GM18520 (cell line): Measurements from ENCODE around the gene C1orf159.
A peak's percentile ranks its signal among the peaks of the same experiment; 100 is the strongest.
"Not testable (repeated sequence)": the region's sequence is repeated elsewhere in the genome, so short reads cannot be mapped to it uniquely, and the experiment has no call there.

ENCODE experiments used
- ATAC-seq: cut with Tn5 transposase; IDR thresholded peaks from one replicate; pipeline ENCODE4 v1.9.1; 2021; ENCODE audit not compliant: unreplicated experiment

Gene C1orf159

GRCh38 chr1:1115786-1116700 is at the start of gene C1orf159:
C1orf159 (minus strand) TSS chr1:1116089; CDS start chr1:1091543, 24,546 bp downstream.
- ATAC-seq = peak; percentile 92

- ATAC-seq = no peak
Measured at GRCh38 chr1:1165485-1165884, 49.6 kb upstream of the C1orf159 start.

- ATAC-seq = no peak
Measured at GRCh38 chr1:1164701-1165451, 49.0 kb upstream of the C1orf159 start.

- no peak for ATAC-seq
Measured at GRCh38 chr1:1164361-1164700, 48.4 kb upstream of the C1orf159 start.

- no peak for ATAC-seq
Measured at GRCh38 chr1:1163538-1164070, 47.7 kb upstream of the C1orf159 start.

GRCh38 chr1:1162597-1163537 is 47.0 kb upstream of the C1orf159 start:
- ATAC-seq = no peak

- ATAC-seq = no peak
Measured at GRCh38 chr1:1161683-1162079, 45.8 kb upstream of the C1orf159 start.

GRCh38 chr1:1161078-1161682 is 45.3 kb upstream of the C1orf159 start:
- no peak for ATAC-seq

GRCh38 chr1:1160281-1160930 is 44.5 kb upstream of the C1orf159 start:
- ATAC-seq = no peak

GRCh38 chr1:1157914-1158710 is 42.2 kb upstream of the C1orf159 start:
- no peak for ATAC-seq

- no peak for ATAC-seq
Measured at GRCh38 chr1:1157426-1157913, 41.6 kb upstream of the C1orf159 start.

GRCh38 chr1:1157033-1157365 is 41.1 kb upstream of the C1orf159 start:
- ATAC-seq = no peak

GRCh38 chr1:1156140-1157032 is 40.5 kb upstream of the C1orf159 start:
- no peak for ATAC-seq

GRCh38 chr1:1155258-1155657 is 39.4 kb upstream of the C1orf159 start:
- no peak for ATAC-seq

GRCh38 chr1:1153874-1154273 is 38.0 kb upstream of the C1orf159 start:
- no peak for ATAC-seq

- ATAC-seq = not testable (repeated sequence)
Measured at GRCh38 chr1:1153215-1153614, 37.3 kb upstream of the C1orf159 start.

GRCh38 chr1:1152431-1152830 is 36.5 kb upstream of the C1orf159 start:
- ATAC-seq = not testable (repeated sequence)

- no peak for ATAC-seq
Measured at GRCh38 chr1:1151306-1151705, 35.4 kb upstream of the C1orf159 start.
